GM18870 (cell line): ENCODE data around the gene EMSY.

Source experiments
- ATAC-seq: cut with Tn5 transposase; IDR thresholded peaks from one replicate; pipeline ENCODE4 v1.9.1; 2021; ENCODE audit warnings: moderate library complexity; ENCODE audit not compliant: unreplicated experiment

EMSY gene

GRCh38 chr11:76453248-76453647 lies 8.4 kb downstream of the EMSY start:
- no peak for ATAC-seq

DNA sequence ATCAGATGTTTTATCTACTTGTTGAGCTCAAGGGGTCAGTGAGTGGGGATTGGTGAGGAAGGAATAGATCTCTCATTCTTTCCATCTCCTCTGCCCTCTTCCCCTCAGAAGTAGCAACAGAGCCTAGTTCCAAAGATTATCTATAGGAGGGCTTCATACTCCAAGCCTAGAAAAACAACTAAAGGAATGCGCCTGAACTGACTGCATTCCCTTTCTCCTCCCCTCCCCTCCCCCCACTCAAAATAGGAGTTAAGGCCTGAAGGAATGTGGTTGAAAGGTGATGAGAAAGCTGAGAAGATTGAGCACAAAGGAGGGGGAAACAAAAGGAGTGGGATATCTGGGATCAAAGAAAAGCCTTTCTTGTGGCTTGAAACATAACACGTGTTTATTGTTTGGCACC lies 10.5 kb downstream of the EMSY start:
- ATAC-seq, result no peak

GRCh38 chr11:76455931-76456330 lies 11.1 kb downstream of the EMSY start:
- ATAC-seq, result no peak

DNA sequence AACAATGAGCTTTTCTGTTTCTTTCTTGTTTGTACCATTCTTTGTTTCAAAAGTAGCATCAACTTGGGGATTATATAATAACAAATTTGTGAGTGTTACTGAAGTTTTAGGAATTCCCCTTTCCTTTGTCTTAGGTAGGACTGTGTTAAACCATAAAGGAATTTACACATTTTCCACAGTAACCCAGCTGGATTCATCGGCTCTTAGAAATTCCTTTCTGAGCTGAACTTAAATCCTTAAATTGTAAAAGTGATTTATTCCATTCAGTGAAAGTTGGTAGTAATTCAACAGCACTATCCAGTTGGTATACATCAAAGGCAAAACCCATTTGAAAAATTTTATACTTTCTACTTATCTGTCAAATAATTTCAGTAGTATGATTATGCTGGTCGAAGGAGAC lies 11.8 kb downstream of the EMSY start:
- ATAC-seq, result no peak

DNA sequence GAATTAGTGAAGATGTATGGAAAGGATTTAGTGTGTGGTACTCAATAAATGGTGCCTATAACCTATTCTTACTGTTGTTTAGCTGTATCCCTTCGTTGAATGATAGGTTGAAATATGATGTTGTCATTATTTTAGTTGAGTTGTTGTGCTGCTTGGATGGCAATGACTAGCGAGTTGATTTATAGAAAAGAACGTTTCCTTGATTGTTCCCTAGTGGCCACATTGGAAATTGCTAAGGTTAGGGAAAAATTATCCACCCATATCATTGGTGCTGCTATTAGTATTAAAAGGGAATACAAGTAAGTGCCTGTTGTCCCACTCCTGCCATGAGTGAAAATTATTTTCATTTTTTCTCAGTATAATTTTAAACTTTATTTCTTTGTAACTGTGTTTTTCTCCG lies 14.5 kb downstream of the EMSY start:
- no peak for ATAC-seq

DNA sequence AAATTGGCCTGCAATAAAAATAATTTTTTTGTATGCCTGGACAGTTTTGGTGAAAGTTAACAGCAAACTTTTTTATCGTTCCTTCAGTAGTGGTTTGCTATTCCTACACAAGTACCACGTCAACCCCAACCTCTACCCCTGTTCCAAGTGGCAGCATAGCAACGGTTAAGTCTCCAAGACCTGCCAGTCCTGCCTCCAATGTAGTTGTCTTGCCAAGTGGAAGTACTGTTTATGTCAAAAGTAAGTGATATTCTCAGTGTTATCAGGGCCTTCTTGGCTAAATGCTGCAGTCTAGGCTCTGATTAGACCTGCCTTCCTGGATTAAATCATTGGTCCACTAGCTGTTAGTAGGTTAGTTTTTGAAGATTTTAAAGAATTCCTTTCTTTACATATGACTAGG lies 15.0 kb downstream of the EMSY start:
- no peak for ATAC-seq

GRCh38 chr11:76462317-76462716 lies 17.5 kb downstream of the EMSY start:
- ATAC-seq, result no peak

DNA sequence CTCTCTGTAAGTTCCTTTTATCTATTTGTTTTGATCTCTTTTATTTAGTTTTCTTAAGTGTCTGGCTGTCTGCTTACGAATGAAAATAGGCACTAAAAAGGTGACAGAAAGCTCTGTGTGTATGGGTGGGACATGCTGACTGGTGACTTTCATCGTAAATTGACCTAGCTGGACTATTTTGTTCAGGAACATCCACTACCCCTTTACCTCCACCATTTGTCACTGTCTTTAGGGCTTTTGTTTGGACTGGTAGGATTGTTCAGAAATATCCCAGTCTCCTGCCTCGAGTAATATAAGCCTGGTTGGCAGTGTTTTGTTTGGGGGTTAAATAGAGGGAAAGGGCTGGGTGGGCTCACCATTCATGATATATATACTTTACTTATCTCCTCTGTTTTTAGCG lies 20.9 kb downstream of the EMSY start:
- no peak for ATAC-seq

DNA sequence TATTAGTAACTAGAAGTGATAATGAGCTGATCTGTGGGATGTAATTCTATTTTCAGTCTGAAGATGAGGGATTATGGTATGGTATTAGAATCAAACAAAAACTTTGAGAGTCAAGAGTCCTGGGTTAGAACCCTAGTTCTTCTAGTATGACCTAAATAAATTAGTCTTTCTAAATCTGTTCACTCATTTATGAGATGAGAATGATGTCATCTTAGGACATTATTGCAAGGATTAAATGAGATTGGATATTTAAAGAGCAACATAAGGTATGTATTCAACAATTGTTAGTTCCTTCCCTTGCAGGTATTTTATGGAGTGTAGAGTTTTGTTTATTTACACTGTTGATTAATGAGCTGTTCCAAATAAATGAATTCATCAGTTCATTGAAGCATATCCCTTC lies 21.8 kb downstream of the EMSY start:
- no peak for ATAC-seq

GRCh38 chr11:76469141-76469540 lies 24.3 kb downstream of the EMSY start:
- no peak for ATAC-seq

- no peak for ATAC-seq
These were observed 26.6 kb downstream of the EMSY start for GRCh38 chr11:76471382-76471781.

DNA sequence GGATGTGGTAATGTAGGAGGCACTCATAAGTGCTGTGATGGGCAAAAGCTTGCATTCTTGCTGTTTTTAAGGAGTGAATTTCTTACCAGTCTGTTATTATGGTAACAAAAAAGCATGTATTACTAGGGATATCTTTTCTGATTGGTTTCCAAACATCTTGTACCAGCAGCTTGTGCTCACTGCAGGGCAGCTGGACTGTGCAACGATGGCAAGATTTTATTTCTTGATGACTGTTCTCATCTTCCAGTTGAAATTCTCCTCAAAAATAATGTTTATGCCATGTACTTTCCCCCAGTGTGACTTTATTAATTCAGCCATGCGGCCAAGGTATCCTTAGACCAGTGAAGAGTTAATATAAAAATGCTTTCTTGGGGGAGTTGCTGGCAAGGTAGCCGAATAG lies 35.4 kb downstream of the EMSY start:
- ATAC-seq, result no peak

DNA sequence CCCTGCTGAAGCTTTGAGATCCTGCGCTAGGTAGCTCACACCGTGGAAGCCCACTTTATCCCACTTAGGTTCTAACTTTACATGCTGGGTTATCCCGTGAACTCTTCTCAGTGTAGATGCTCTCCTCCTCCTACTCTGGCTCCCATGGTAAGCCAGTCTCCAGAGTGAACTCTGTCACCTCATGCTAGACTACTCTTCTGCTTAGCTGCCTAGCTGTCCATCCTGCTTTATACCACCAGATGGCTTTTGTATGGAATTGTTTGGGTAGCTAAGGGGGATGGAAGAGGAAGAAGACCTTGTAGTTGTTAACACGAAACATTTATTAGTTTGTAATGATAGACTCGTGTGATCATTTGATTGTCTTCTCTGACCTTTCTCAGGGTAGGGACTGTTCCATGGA lies 46.8 kb downstream of the EMSY start:
- no peak for ATAC-seq

GRCh38 chr11:76493040-76493439 lies 48.2 kb downstream of the EMSY start:
- ATAC-seq, result no peak

DNA sequence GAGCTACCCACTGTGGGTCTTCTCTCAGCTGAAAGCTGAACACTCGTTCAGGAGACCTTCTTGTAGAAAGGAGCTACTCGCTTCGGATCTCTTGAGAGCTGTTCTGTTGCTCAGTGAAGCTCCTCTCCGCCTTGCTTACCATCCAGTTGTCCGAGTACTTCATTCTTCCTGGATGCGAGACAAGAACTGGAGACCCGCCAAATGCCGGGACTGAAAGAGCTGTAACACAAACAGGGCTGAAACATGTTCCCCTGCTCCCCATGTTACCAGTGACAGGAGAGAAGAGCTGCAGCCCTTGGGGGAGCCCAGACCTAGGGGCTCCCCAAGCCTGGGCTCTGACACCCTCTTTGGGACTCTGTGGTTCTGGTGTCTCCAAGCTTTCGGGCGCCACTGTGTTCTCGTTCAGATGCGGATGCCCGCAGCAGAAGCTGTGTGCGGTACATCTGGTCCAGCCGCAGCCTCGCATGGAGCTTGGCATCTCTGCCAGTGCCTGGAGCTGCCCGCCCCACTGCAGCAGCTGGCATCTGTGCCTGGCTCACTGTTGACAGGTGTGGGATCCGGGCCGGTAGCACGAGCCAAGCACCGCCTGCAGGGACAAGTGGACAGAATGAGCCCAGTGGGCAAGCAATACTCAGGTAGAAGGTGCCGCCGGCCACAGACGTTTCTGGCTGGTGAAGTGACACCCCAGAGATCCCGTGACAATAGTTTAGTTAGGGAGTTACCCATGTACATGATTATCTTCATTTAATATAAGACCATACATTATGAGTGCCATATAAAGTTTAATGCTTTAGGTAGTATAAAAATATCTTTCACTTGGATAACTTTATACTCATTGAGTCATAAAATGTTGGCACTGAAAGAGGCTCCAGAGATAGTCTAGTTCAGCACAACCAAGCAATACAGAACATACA lies 49.1 kb downstream of the EMSY start:
- ATAC-seq, result no peak

- no peak for ATAC-seq
These were observed 50.2 kb downstream of the EMSY start for GRCh38 chr11:76495019-76495418.

GRCh38 chr11:76496174-76496573 lies 51.4 kb downstream of the EMSY start:
- no peak for ATAC-seq

DNA sequence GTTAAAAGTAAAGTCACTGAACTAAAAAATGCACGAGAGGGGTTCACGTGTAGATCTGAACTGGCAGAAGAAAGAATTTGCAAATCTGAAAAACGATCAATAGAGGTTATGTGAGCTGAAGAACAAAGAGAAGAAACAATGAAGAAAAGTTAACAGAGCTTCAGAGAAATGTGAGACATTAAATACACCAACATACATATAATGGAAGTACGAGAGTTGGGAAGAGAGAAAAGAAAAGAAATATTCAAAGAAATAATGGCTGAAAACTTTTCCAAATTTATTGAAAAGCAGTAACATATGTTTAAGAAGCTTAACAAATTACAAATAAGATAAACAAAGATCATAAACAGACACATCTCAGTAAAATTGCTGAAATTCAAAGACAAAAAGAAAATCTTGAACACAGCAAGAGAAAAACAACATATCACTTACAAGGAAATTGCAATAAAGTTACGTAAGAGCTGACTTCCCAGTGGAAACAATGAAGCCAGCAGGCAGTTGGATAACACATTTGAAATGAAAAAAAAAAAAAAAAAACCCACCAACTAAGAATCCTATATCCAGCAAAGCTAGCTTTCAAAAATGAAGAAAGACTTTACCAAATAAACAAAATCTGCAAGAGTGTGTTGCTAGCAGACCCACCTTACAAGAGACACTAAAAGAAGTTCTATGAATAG lies 56.8 kb downstream of the EMSY start:
- no peak for ATAC-seq

GRCh38 chr11:76506833-76507232 lies 62.0 kb downstream of the EMSY start:
- no peak for ATAC-seq

- no peak for ATAC-seq
These were observed 65.5 kb downstream of the EMSY start for GRCh38 chr11:76510060-76511047.
